ENCODE data around the gene IFIT2. TPM values are rescaled to one million over a fixed set of nuclear protein-coding genes. Genes with fewer than 3 reads are reported as not detected.

IFIT2 gene
- total and polyA plus RNA-seq, 2 donors (not counting 3 experiments of a cell fraction or from before 2014, with no cell fraction given), result 0.23 to 1.4 TPM

DNA sequence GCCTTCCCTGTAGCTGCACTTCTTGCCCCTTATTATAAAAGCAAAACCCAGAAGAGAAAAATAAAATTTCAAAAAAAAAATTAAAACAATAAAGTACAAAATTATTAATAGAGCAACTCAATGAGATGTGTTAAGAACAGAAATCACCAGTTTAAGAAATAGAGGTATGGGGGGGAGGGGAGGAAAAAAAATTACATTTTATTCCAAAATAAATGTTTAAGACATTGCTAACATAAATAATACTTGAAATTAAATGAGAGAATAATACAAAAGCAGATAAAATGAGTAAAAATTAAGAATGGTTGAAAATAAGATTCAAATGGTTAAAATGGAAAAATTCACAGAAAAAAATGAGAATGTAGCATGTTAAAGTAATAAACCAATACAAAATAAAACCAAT, 3.1 kb downstream of the IFIT2 start:
- POLR2A ChIA-PET, result no interaction called here
- Histone ChIP-seq H3K4me1 (ENCODE audit: control insufficient read depth, extremely low read depth, insufficient read depth, low read length) (peaks cover 10% of the 10 kb centered on the region), H3K9me3 (replicated peaks; ENCODE audit: control insufficient read depth, insufficient read depth, low read length) (no peaks in the 10 kb centered on the region), H3K27me3 (ENCODE audit: control insufficient read depth in 2 of 2, insufficient read depth in 2 of 2, low read length in 2 of 2) (peaks cover 18 to 25% of the 10 kb centered on the region in 2 experiments), H3K79me2 (ENCODE audit: control insufficient read depth, insufficient read depth, low read length) (no peaks in the 10 kb centered on the region), H3K27ac (ENCODE audit: insufficient read depth, low read depth, low read length) (no peak overlapping the region), H3K4me2 (ENCODE audit: insufficient read depth, low read length) (no peak overlapping the region), H3K4me3 (replicated peaks in 1 of 3; ENCODE audit: insufficient read depth in 1 of 3, low read depth in 1 of 3, low read length in 3 of 3) (no peak overlapping the region), H2AFZ (ENCODE audit: low read depth, low read length) (no peak overlapping the region), H3K9ac (replicated peaks; ENCODE audit: extremely low read depth, insufficient read depth, low read length) (no peak overlapping the region), H4K20me1 (replicated peaks; ENCODE audit: control insufficient read depth, extremely low read depth, insufficient read depth, low read length) (no peaks in the 10 kb centered on the region), H3K9me1 (replicated peaks; ENCODE audit: control insufficient read depth, extremely low read depth, insufficient read depth, low read length) (no peaks in the 10 kb centered on the region), H3K36me3 (ENCODE audit: control insufficient read depth in 2 of 2, extremely low read depth in 1 of 2, insufficient read depth in 2 of 2, low read length in 2 of 2) (no peaks in the 10 kb centered on the region)
- BruUV-seq (replicated peaks), result no TSS peak
- FAIRE-seq, result no peak
- intact Hi-C loops (cut with micrococcal nuclease) (no loop called here), dilution Hi-C loops (cut with MboI; ENCODE audit: extremely low pct_ligation_motif_present, low sequenced_read_pairs) (no loop called here)
- TF ChIP-seq, protein P1, sequence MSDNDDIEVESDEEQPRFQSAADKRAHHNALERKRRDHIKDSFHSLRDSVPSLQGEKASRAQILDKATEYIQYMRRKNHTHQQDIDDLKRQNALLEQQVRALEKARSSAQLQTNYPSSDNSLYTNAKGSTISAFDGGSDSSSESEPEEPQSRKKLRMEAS (IDR thresholded peaks at IDR 0.05; ENCODE audit: insufficient read depth, insufficient read length), result no peak
- no peak for TF ChIP-seq FOS (IDR thresholded peaks at IDR 0.05; ENCODE audit: borderline replicate concordance, insufficient read depth, low read length)
- no peak for TF ChIP-seq MYC (IDR thresholded peaks at IDR 0.05; ENCODE audit: low read depth, low read length)
- TF ChIP-seq GATA2 (IDR thresholded peaks at IDR 0.05; ENCODE audit: insufficient read depth, insufficient read length, low read depth, low read length), result no peak
- TF ChIP-seq, protein P2, sequence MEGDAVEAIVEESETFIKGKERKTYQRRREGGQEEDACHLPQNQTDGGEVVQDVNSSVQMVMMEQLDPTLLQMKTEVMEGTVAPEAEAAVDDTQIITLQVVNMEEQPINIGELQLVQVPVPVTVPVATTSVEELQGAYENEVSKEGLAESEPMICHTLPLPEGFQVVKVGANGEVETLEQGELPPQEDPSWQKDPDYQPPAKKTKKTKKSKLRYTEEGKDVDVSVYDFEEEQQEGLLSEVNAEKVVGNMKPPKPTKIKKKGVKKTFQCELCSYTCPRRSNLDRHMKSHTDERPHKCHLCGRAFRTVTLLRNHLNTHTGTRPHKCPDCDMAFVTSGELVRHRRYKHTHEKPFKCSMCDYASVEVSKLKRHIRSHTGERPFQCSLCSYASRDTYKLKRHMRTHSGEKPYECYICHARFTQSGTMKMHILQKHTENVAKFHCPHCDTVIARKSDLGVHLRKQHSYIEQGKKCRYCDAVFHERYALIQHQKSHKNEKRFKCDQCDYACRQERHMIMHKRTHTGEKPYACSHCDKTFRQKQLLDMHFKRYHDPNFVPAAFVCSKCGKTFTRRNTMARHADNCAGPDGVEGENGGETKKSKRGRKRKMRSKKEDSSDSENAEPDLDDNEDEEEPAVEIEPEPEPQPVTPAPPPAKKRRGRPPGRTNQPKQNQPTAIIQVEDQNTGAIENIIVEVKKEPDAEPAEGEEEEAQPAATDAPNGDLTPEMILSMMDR (IDR thresholded peaks at IDR 0.05; ENCODE audit: extremely low read depth in 1 of 2, insufficient read depth in 1 of 2, low read depth in 1 of 2, low read length in 2 of 2), result no peak
- TF ChIP-seq JUN (IDR thresholded peaks at IDR 0.05; ENCODE audit: borderline replicate concordance, insufficient read depth, insufficient read length, low read depth), result no peak
- no peak for TF ChIP-seq EZH2 (IDR thresholded peaks at IDR 0.05; ENCODE audit: borderline replicate concordance, low read depth, low read length, severe bottlenecking)
- no peak for TF ChIP-seq POLR2AphosphoS5 (IDR thresholded peaks at IDR 0.05; ENCODE audit: insufficient read depth, low read depth, low read length)
- no peak for TF ChIP-seq POLR2A (IDR thresholded peaks at IDR 0.05; ENCODE audit: low read depth, low read length)
- CTCF ChIA-PET, result interaction anchor here (1.4 kb wide), 3 partner anchors 10 to 64 kb away, joined by 3 read pairs; no protein-coding TSS in a partner anchor
- DNase-seq (ENCODE audit: low read depth, low spot score), result no peak

Data from endothelial cell of umbilical vein (primary cell).